ENCODE measurements around the gene ZNF587. TPM values are rescaled to one million over a fixed set of nuclear protein-coding genes. Genes with fewer than 3 reads are reported as not detected.

Gene ZNF587
- total RNA-seq, 2 experiments from 2014 or later: 34.9 to 36.2 TPM

Other genes with a start within 250 kb of the ZNF587 start
- gene ZNF530, start 250.0 kb upstream of the ZNF587 start, total RNA-seq: 1 to 10 TPM; 7.4 to 8.3 TPM
- gene ZNF134, start 235.6 kb upstream of the ZNF587 start, total RNA-seq: 10 to 100 TPM; 14.7 to 16.7 TPM
- gene ZNF211, start 216.7 kb upstream of the ZNF587 start, total RNA-seq: 10 to 100 TPM; 17.8 to 20.4 TPM
- gene ZSCAN4, start 180.9 kb upstream of the ZNF587 start, total RNA-seq: not detected
- gene ZNF551, start 167.9 kb upstream of the ZNF587 start, total RNA-seq: 10 to 100 TPM in 1 of 2 experiments, 1 to 10 TPM in 1; 8.9 to 10.2 TPM
- gene ZNF154, start 140.7 kb upstream of the ZNF587 start, total RNA-seq: under 1 TPM; 0.38 to 0.70 TPM
- gene ZNF671, start 122.2 kb upstream of the ZNF587 start, total RNA-seq: 10 to 100 TPM; 13.2 to 13.5 TPM
- 10 to 100 TPM; 14.9 to 15.1 TPM for gene ZNF776, start 103.0 kb upstream of the ZNF587 start, total RNA-seq
- 10 to 100 TPM; 20.1 to 21.8 TPM for gene ZNF586, start 80.2 kb upstream of the ZNF587 start, total RNA-seq
- gene ZNF552, start 34.9 kb upstream of the ZNF587 start, total RNA-seq: 1 to 10 TPM; 8.4 to 8.6 TPM
- 10 to 100 TPM; 14.0 to 14.6 TPM for gene ZNF587B, start 19.6 kb upstream of the ZNF587 start, total RNA-seq
- gene ZNF814, start 39.2 kb downstream of the ZNF587 start, total RNA-seq: 1 to 10 TPM; 9.3 to 9.6 TPM
- gene ZNF417, start 66.7 kb downstream of the ZNF587 start, total RNA-seq: 10 to 100 TPM; 16.7 to 20.1 TPM
- 1 to 10 TPM; 3.0 to 3.7 TPM for gene ZNF418, start 85.5 kb downstream of the ZNF587 start, total RNA-seq
- 1 to 10 TPM; 5.8 to 6.1 TPM for gene ZNF256, start 97.8 kb downstream of the ZNF587 start, total RNA-seq
- under 1 TPM in 1 of 2 experiments, not detected in 1; 0.40 TPM for gene C19orf18, start 124.7 kb downstream of the ZNF587 start, total RNA-seq
- 1 to 10 TPM; 9.6 to 9.7 TPM for gene ZNF606, start 153.0 kb downstream of the ZNF587 start, total RNA-seq
- gene ZSCAN1, start 184.2 kb downstream of the ZNF587 start, total RNA-seq: not detected
- gene ZNF135, start 209.4 kb downstream of the ZNF587 start, total RNA-seq: not detected
- 10 to 100 TPM in 1 of 2 experiments, 1 to 10 TPM in 1; 9.8 to 11.6 TPM for gene ZSCAN18, start 248.4 kb downstream of the ZNF587 start, total RNA-seq

All from activated CD4-positive, alpha-beta memory T cell treated with anti-CD3 and anti-CD28 coated beads, Interleukin-2, amount 10 ng/mL, durations not matched to agents 7 days and 5 days (primary cell).